Measurements from ENCODE around the gene CDHR4.
"Not testable (repeated sequence)": the region's sequence is repeated elsewhere in the genome, so short reads cannot be mapped to it uniquely, and the experiment has no call there.

Gene CDHR4, protein sequence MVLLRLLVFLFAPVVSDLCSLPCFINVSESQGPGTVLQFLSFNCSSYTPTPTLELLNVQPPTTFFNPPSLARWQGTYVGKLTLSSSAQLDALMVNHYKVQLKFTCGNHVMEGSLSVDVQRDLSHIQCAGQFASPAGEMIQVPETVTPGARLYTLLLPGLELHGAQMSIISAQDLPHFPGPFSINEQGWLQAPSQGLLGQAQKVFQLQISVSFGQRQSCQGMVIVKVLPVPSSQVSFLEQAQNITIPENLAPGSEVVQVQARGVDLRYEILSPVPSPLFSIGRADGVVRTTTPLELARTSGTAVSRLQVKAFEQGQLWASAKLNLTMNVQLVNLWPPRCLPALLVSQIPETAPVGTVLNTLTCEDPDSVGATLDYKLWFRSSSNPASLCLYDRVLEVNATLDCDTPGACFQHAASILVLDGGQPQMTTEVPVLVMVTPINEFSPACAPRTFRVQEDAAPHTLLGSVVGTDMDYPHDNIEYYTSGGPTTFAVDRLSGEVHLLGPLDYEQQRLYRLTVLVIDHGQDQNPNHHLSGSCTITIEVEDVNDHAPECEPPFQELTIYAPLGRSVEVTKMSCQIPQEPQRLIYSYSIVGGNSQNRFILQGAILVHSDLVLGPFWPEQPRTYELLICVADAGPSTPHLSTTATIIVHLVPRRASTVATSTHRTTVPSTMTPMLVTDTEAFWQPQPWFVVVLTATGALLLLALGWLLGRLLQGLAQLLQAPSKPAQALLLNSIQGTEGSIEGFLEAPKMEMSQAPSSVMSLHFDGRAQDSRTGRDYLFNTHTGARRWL

DNA sequence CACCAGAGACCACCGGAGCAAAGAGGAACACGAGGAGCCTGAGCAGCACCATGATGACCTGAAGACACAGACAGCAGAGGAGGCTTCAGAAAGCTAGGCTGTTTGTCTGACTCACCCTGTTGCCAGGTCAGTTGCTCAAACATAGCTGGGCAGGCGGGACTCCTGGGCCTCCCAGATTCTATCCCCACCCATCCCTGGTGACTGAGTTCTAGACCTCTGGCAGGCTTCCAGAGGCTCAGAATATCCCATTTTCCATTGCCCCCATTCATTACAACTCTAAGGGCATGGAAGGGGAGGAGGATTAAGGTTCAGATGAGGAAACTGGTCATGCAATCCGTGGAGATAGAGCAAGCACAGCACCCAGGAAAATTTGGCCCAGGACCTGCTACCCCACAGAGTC is at the start of gene CDHR4:
Gene CDHR4, minus strand, starts transcription at position 113 of the 400 bp plus-strand sequence. Its CDS starts 61 bp downstream, at position 52.
- DNase-seq, result no peak

DNA sequence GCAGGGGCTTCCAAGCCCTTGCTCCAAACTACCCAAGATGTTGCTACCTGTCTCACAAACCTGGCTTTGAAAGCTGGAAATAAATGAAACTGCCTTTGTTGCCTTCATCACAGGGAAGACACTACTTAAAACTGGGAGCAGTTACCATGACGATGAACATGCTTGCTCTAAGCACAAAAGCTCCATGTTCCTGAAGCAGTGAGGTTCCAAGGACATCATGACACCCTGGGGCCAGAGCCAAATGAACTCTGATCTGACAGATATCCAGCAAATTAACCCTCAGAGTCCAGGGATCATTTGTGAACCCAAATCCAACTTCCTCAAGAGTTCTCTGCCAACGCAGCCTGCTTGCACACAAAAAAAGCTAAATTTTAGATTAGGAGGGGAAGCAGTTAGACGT is 46.0 kb upstream of the CDHR4 start:
- DNase-seq, result no peak

DNA sequence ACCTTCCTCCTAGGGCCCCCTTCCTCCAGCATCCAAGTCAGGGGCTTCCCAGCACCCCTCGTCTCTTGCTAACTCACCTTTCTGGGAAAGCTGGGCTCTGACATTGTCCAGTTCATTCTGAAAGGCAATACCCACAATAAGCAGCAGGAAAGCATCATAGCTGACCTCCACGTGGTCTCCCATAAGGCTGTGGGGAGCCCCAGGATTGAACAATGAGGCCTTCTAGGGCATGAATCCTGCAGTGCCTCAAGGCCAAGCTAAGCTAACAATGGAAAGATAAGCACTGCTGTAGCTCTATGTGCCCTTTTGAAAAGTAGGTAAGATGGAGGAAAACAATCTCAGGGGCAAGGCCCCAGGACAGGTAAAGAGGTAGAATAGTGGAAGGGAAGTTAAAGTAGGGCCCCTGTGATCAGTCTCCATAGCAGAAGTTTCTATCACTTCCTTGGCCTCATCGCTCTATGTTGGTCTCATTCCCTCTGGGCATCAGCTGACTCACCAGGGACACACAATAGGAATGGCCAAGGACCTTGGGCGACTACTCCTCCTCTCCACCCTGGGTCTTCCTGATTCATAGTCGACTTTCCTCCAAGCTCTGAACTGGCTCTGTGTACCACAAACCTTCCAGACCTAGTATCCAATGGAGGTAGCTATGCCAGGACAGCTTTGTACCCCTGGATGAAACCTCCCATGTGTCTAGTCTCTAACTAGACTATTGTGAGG is 45.0 kb upstream of the CDHR4 start:
- DNase-seq, result no peak

DNA sequence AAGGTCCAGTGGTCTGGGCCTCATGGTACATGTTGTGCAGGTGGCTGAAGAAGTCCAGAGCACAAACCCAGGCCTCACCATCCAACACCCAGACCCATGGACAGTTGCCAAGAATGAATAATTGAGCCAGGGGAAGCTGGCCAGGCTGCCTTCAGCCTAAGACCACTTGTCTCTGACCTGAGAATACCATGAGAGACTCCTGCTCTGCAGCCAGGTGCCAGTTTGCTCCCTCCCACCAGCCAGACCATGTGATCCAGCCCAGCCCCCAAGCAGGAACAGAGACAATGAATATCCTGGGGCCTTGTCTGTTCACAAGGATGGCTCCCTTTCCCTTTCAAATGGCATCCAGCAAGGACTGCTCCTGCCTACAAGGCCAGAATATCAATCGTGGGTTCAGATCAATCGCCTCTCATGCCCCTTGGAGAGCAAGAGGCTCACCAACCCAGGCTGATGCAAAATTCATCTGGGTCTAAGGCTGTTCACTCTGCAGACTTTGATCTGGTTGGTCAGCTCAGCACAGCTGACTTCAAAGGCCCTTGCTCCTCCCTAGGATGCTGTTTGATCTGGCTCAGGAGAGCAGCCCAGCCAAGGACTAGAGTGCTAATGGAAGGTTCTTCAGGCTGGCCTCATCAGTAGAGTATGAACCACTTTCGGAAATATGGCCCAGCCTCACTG is 43.3 kb upstream of the CDHR4 start:
- no peak for DNase-seq

DNA sequence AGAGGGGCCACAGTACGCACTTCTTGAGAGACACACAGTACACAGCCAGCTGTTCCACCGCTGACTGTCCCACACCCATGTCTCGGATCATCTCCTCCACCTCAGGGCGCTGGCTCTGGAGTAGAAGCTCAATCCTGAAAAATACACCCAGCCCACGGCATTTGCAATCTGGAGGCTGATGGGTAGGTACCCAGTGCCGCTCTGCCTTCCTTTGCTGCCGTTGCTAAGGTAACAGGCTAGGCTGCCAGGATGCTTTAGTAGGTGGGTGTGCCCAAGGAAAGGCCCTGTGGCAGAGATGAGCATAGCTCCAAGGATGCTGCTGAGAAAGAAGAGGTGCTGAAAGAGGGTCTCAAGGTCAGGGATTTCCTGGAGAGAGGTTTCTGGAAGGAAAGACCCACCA is 42.1 kb upstream of the CDHR4 start:
- DNase-seq, result no peak

DNA sequence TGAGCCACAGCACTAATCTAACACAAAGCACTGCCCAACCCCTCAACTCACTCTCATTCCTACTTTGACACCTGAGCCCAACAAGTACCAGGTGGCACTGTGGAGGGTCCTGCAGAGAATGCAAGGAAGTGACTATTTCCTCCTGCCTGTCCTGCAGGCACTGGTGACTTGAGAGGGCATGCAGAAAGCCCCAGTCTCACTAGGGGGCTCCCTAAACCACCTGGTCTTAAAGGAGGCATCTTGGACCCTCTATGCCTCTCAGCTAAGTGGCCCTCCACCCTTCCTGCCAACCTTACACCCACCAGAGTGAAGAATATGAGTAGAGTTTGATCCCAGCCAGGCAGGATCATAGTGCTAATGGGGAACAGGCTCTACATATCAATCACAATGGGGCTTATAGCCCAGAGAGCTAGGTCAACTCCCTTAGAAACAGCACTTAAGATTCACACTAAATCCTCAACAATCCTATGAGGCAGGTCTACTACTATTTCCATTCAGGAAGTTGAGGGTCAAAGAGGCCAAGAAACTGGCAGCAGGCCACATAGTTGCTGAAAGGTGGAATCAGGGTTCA is 41.5 kb upstream of the CDHR4 start:
- no peak for DNase-seq

DNA sequence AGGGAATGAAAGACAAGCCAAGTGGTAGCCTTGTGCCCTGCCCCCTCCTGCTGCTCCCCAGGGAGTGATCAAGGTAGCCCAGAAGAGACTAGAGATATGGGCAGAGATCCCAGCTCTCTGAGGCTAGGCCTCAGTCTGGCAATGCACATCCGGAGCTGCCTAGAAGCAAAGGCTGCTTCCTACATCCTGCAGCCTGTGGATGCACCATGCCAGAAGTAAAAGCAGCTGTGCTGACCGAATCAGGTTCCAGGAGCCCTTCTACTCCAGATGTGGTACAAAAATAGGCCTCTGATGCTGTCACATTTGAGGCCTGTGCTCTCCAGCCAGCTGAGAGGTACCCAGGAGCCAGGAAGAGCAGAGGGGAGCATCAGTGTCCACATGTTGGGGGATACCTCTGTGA is 40.7 kb upstream of the CDHR4 start:
- DNase-seq, result no peak

DNA sequence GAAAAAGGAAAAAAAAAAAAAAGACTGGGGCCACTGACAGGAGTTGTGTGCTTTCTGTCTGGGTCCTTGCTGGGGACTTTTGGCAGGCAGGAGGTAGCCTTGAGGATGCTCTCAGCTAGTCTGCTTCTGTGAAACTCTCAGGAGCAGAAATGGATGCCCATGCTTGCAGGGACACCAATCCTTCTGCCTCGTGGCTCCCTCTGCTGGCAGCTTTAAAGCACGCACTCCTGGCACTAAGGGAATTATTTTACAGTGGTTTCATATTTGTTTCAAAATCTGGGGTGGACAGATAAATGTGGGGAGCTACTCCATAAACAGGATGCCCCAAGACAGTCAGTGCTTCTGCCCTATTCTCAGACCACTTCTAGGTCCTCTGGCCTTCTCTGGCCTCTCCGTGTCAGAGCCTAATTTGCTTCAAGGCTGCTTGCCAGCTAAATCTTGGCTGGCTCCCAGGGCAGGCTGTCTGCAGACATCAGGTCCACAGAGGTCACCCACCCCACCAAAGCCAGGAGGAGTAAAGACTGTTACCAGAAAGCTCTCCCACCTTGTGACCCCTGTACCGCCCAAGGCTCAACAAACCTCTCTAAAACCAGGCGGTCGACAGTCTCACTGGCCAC is 39.6 kb upstream of the CDHR4 start:
- peak; percentile 73 for DNase-seq

DNA sequence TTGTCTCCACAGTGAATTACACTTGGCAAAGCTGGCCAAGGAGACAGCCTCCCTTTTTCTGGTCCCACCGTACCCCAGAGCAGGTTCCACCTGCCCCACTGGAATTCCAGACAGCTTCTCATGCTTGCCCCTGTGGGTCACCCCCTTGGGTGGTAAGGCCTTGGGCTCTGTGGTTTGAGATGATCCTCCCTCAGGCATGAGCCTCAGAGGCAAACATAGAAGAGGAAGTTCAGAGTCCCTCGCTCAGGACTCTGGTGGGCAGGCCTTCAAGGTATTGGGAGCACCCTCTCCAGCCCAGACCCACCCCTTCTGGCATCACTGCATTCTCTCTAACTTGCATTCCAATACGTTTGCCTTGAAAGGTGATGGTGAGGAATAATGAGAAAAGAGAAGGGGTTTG is 31.7 kb upstream of the CDHR4 start:
- no peak for DNase-seq

DNA sequence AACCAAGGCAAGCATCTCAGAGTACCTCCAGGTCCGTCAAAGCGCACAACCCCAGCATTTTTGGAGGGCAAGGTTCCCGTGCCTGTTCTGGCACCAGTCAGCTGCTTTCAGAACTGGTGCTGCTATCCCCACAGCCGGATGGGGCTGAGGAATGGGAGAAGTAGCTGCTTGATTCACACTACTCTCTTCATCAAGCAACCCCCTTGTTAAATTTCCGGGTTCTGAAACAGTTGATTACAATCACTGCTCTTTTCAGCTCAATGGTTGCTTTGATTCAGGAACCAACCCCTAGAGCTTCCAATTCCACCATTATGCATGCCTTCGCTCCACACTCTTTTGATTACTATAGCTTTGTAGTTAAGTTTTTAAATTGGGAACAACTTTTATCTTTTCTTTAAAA is 26.3 kb upstream of the CDHR4 start:
- DNase-seq, result no peak

DNA sequence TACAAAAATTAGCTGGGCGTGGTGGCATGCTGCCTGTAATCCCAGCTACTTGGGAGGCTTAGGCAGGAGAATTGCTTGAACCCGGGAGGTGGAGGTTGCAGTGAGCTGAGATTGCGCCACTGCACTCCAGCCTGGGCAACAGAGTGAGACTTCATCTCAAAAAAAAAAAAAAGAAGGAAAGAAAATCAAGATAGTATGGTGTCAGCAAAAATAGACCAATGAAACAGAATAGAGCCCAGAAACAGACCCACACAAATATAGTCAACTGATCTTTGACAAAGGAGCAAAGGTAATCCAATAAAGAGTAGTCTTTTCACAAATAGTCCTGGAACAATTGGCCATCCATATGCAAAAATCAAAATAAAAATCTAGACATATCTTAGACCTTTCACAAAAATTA is 23.5 kb upstream of the CDHR4 start:
- DNase-seq, result not testable (repeated sequence)

DNA sequence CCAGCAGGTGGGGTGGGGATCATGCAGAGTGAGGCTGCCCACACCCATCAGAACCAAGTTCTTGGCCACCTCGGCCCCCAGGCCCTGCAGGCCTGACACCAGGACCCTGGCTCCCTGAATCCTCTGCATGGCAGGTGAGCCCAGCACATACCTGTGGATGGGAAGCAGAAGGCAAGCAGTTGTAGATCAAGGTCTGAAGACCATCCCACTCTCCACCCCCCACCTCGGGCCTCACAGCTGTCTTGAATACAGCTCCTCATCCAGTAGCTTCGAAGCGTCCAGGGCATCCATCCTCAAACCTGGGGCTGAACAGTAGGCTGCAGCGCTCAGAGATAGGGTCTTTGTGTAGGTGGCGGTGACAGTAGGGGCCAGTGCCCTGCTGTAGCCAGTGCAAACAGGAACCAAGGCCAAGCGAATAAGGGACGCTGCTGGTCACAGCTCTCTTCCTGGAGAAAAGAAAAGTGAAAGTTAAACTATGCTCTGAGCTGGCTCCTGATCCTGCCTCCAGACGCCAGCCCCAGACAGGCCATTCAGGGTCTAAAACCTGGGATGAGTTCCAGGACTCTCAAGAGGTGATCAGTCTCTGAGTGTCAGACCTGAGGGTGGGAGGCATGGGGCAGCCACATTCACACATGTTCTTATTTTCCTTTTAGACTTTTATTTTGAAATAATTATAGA is 14.0 kb upstream of the CDHR4 start, which contains the start of gene UBA7:
Gene UBA7, minus strand, starts transcription at position 457 of the 678 bp plus-strand sequence. Its CDS starts 166 bp downstream, at position 291.
- peak; percentile 10 for DNase-seq

DNA sequence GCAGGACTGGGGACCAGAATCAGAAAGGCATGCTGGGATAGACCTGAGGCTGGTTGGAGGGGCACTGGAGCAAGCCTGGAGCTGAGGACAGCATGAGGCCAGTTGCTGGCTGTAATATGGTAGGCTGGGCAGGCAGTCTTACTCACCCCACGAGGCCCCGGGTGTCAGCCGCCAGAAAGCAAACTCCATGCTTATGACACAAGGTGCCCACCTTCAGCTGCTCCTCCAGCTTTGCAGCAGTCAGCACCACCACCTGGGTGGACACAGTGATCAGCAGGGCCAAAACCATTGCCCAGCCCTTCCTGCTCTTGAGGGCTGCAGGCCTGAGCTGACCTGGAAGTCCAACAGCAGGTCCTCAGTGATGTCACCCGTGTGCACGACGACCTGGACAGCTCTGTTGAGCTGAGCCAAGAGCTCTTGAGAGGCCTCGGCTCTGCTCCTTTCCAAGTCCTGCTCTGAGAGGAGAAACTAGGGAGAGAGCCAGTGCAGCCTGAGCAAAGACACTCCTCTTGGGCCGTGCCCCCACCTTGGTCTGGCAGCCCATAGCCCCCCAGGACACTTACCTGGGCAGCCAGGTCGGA is 13.3 kb upstream of the CDHR4 start:
- DNase-seq, result no peak

DNA sequence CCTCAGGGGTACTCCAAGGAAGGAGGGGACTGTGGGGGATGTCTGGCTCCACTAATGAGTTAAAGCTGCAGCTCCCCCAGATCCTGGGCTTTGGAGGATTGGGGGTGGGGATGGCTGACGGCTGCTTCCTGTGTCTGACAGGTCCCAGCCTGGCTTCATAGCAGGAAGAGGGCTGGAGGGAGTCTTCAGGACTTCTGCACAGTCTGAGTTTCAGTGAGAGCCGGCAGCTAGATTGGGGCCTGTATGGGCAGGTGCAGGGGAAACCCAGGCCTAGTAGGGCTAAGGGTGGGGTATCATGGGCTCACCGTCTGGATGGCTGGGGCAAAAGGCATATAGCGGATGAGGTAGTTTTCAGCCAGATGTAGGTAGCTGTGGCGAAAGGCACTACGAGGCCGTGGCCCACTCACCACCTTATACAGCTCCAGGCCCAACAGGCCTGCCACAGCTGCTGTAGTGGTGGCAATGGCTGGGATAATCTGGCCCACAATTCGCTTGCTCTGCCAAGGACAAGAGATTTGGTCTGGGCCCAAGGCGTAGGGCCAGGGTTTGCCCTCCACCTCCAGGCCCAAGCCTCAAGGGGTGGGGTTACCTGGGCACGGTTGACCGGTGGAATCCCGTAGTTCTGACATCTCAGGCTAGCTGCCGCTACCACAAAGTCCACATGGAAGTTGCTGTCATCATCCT is 7.9 kb upstream of the CDHR4 start:
- DNase-seq, result no peak

DNA sequence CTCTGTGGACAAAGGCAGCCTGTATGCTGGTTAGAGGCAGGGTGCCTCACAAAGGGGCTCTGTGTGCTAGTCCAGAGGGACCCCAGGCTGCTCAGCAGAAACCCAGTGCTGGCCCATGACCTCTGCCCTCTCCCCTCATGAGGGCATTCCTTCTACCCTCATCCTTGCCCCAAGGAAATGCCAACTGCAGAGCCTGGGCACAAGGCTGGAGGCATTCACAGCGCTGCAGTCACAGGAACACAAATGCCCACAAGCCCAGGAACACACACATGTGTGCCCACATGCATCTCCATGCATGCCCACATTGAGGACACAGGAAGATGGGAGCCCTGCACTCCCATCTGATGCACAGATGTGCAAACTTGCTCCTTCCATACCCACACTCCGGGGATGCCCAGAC is 7.2 kb upstream of the CDHR4 start:
- no peak for DNase-seq

DNA sequence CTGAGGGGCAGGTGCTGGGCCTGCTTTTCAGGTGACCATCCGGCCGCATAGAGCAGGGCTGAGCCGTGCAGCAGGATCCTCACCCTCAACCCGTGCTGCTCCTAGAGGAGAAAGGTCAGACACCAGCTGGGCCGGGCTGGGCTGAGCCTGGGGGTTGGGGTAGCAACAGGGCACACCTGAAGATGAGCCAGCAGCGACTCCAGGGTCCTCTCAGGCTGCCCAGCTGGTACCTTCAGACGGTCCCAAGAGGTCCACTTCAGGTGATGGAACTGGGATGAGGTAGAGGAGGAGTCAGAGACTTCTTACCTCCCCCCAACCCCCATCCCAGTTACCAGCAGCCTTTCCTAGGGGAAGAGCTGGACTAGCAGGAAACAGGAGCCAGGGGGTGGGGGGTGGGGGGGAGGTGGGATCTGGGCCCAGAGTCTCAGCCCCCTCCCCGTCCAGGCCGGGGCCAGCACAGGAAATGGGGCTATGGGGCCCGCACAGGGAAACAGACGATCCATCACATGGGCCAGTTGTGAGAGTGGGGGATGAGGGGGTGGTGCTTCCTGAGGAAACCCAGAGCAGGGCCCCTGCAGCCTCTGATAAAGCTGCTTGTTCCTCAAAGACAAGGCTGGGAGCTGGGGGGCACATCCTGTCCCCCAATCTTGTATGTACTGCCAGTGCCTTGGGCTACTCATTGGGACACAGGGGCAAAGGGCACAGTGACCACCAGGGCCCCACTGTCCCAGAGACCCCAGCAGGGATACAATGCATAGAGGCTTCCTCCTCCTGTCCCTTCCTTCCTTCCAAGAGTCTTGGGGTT is 6.4 kb upstream of the CDHR4 start:
- no peak for DNase-seq

DNA sequence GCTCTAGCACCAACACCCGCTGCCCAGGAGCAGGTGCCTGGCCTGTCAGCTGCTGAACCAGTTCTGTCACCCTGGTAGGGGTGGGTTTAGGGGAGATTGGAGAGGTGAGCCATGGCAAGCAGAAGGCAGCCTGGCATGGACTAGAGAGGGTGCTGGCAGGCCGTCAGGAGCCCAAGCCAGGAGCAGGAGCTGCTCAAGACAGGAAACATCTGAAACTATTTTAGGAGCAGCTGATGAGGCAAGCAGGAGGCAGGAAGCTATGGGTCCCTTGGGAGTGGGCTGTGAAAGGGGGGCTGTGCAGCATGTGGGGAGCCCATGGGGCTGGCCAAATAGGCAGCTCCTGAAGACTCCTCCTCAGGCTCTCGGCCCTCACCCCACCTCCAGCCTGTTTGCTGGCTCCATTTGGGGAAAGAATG is 5.7 kb upstream of the CDHR4 start:
- no peak for DNase-seq

DNA sequence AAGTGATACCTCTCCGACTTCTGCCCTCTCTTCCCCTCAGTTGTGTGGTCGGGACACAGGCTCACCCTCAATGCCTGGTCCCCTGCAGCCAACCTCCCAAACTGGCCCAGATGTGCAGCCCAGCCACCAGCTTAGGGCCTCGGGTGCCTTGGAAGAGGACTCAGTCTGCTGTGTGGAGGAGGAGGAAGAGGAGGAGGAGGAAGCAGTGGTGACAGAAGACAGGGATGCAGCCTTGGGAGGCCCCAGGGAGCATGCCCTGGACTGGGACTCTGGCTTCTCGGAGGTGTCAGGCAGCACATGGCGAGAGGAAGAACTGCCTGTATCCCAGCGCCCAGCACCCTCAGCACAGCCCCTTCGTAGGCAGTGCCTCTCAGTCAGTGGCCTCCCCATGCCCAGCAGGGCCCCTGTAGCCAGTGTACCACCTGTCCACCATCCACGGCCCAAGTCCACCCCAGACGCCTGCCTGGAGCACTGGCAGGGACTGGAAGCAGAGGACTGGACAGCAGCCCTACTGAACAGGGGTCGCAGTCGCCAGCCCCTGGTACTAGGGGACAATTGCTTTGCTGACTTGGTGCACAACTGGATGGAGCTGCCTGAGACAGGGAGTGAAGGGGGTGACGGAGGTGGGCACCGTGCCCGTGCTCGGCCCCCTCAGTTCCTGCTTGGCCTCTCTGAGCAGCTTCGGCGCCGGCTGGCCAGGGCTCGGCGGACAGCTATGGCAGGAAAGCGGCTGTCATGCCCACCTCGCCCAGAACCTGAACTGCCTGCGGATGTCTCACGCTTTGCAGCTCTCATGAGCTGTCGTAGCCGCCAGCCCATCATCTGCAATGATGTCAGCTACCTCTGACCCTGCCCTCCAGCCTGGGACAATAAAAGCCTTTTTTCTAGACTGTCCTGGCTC is 4.7 kb upstream of the CDHR4 start:
- no peak for DNase-seq

Data from stimulated activated naive CD4-positive, alpha-beta T cell treated with Interleukin-2 at 50 U/mL for 16 hours (primary cell).